Keratinocyte (primary cell): ENCODE measurements around the gene UBE2E3.

Source experiments
- CTCF ChIP-seq, 3 experiments: IDR thresholded peaks in 1 of 3; conservative IDR thresholded peaks in 1 of 3; optimal IDR thresholded peaks in 1 of 3; 2 replicates in 2 of 3; 3 replicates in 1 of 3; pipeline versions ENCODE3 to v1.5.1; 2011; ENCODE audit warnings: low read length in 3 of 3, mild to moderate bottlenecking in 3 of 3, moderate library complexity in 2 of 3, control low read depth in 1 of 3, inconsistent platforms in 1 of 3; ENCODE audit not compliant: insufficient read depth in 2 of 3; ENCODE audit errors: extremely low read depth in 1 of 3
- EZH2 ChIP-seq: IDR thresholded peaks from one replicate; pipeline ENCODE4 v1.6.1; 2012; ENCODE audit warnings: inconsistent platforms, mild to moderate bottlenecking, low read length, moderate library complexity

GRCh38 chr2:181008407-181008806 lies 28.0 kb downstream of the UBE2E3 start:
- TF ChIP-seq CTCF (optimal IDR thresholded peaks at IDR 0.05 in 1 of 3, IDR thresholded peaks at IDR 0.05 in 1 of 3, conservative IDR thresholded peaks at IDR 0.05 in 1 of 3; ENCODE audit: extremely low read depth in 1 of 3, insufficient read depth in 2 of 3, low read length in 3 of 3) (no peak), EZH2 (no peak)
